Kidney epithelial cell (primary cell): ENCODE data around the gene GABBR2. TPM values are rescaled to one million over a fixed set of nuclear protein-coding genes. Genes with fewer than 3 reads are reported as not detected.

Experiments
- DNase-seq: peaks from one replicate; pipeline ENCODE4 v3.0.0-alpha.2; 2010; ENCODE audit warnings: low read depth
- H3K27me3 ChIP-seq: 2 replicates; pipeline ENCODE4 v1.6.0; 2011; ENCODE audit warnings: low read length; ENCODE audit not compliant: control insufficient read depth, insufficient read depth
- H3K36me3 ChIP-seq: 2 replicates; pipeline ENCODE4 v1.5.1; 2011; ENCODE audit warnings: low read length; ENCODE audit not compliant: control insufficient read depth, insufficient read depth
- H3K4me3 ChIP-seq: 2 replicates; pipeline ENCODE4 v1.5.1; 2011; ENCODE audit warnings: low read depth, mild to moderate bottlenecking, control low read depth, low read length
- CTCF ChIP-seq: IDR thresholded peaks from 2 replicates; pipeline ENCODE4 v1.5.1; 2011; ENCODE audit warnings: mild to moderate bottlenecking, moderate library complexity, low read length, control low read depth, inconsistent platforms; ENCODE audit not compliant: insufficient read depth, poor library complexity, severe bottlenecking
- total RNA-seq: library from RNA; depleted of rRNA; stranded (reverse); fragments of >200 nt; gene quantifications from 2 replicates; pipeline ENCODE4 v1.2.3, GENCODE V29; 2015

Gene GABBR2
- total RNA-seq, 1 donor from 2014 or later = 10.8 TPM

- Histone ChIP-seq H3K4me3 (no peak overlapping the region), H3K36me3 (no peaks in the 10 kb centered on the region), H3K27me3 (no peaks in the 10 kb centered on the region)
- TF ChIP-seq CTCF = no peak
- no peak for DNase-seq
Measured at GRCh38 chr9:98599566-98600216, 109.0 kb downstream of the GABBR2 start.

DNA sequence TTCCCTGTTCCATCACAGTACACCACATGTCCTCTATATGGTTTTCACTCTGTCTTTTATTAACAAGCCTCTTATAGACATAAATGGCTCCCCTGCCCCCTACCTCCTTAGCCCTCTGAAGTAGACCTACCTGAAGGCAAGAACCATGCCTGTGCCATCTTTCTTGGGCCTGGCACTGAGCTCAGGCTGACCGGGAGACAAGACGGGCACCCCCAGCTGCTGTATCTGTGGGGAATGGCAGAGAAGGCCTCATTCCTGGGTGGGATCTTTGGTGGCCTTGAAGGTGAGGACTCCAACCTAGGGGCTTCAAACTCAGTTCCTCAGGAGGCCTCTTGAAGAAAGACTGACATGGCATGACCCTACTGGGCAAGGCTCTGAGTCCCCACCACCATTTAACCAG, 109.9 kb downstream of the GABBR2 start:
- no peak for DNase-seq
- H3K4me3 ChIP-seq = no peak overlapping the region
- no peaks in the 10 kb centered on the region for H3K36me3 ChIP-seq
- TF ChIP-seq CTCF = no peak
- H3K27me3 ChIP-seq = no peaks in the 10 kb centered on the region

- TF ChIP-seq CTCF = no peak
- no peak for DNase-seq
- no peaks in the 10 kb centered on the region for H3K36me3 ChIP-seq
- H3K27me3 ChIP-seq = peaks cover 2% of the 10 kb centered on the region
- no peak overlapping the region for H3K4me3 ChIP-seq
Measured at GRCh38 chr9:98597236-98597771, 111.4 kb downstream of the GABBR2 start.

DNA sequence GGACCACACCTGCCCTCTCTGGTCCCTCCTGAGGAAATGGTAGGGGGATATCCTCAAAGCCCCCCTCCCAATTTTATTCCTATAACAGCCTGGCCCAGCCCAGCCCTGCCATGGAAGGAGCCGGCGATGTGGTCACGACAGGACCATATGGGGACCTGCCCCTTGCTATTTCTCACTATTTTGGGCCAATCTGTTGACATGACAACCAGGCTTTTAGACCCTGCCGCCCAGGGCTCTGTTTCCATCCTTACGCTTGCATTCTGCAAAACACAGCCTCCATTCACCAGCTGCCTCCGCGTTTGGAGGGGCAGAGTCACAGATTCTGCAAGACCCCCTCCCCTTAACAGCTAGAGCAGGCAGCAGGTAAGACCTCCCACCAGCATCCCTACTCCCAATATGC, 112.2 kb downstream of the GABBR2 start:
- Histone ChIP-seq H3K36me3 (no peaks in the 10 kb centered on the region), H3K27me3 (peaks cover 2% of the 10 kb centered on the region), H3K4me3 (no peak overlapping the region)
- DNase-seq = no peak
- TF ChIP-seq CTCF = no peak

DNA sequence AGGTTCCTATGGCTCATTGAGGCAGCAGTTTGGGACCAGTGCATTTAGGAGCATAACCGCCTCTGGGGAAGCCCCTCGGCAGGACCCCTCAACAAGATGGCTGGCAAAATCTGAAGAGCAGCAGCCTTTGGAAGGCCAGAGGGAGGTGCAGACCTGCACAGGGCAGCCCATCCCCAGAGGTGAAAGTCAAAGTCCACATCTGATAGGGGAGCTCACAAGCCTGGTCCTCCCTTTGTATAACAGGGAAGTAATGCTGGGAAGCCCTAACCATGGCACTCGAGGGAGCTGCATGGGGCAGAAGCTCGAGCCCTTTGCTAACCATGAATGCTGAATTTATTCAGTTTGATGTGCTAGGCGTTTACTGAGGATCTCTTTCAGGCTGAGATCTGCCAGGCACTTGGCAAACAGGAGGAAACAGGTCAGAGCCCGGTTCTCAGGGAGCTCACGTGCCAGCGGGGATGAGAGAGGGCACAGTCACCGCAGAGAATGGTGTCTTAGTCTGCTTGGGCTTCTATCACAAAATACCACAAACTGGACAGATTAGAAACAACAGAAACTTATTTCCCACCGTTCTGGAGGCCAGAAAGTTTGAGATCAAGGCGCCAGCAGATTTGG, 114.1 kb downstream of the GABBR2 start:
- Histone ChIP-seq H3K27me3 (peaks cover 2% of the 10 kb centered on the region), H3K36me3 (no peaks in the 10 kb centered on the region), H3K4me3 (no peak overlapping the region)
- TF ChIP-seq CTCF = no peak
- DNase-seq = no peak
